AG09309 (cell line): ENCODE data around the gene ACVRL1.

ENCODE experiments used
- DNase-seq: peaks from one replicate; pipeline ENCODE4 v3.0.0-alpha.2; 2010; ENCODE audit warnings: low read depth
- H3K4me3 ChIP-seq: 2 replicates; pipeline ENCODE4 v1.5.1; 2011; ENCODE audit warnings: mild to moderate bottlenecking, low read depth, low read length, moderate library complexity; ENCODE audit not compliant: control insufficient read depth
- TF ChIP-seq, protein P1 (sequence below): IDR thresholded peaks from 2 replicates; pipeline ENCODE4 v1.5.1; 2011; ENCODE audit warnings: mild to moderate bottlenecking, low read depth, low read length, inconsistent platforms; ENCODE audit not compliant: insufficient read depth, control insufficient read depth; ENCODE audit errors: missing control alignments

ACVRL1 gene

GRCh38 chr12:51942056-51942455, 34.8 kb downstream of the ACVRL1 start:
- H3K4me3 ChIP-seq, result no peak overlapping the region
- TF ChIP-seq, protein P1, sequence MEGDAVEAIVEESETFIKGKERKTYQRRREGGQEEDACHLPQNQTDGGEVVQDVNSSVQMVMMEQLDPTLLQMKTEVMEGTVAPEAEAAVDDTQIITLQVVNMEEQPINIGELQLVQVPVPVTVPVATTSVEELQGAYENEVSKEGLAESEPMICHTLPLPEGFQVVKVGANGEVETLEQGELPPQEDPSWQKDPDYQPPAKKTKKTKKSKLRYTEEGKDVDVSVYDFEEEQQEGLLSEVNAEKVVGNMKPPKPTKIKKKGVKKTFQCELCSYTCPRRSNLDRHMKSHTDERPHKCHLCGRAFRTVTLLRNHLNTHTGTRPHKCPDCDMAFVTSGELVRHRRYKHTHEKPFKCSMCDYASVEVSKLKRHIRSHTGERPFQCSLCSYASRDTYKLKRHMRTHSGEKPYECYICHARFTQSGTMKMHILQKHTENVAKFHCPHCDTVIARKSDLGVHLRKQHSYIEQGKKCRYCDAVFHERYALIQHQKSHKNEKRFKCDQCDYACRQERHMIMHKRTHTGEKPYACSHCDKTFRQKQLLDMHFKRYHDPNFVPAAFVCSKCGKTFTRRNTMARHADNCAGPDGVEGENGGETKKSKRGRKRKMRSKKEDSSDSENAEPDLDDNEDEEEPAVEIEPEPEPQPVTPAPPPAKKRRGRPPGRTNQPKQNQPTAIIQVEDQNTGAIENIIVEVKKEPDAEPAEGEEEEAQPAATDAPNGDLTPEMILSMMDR, result no peak
- DNase-seq, result no peak

DNA sequence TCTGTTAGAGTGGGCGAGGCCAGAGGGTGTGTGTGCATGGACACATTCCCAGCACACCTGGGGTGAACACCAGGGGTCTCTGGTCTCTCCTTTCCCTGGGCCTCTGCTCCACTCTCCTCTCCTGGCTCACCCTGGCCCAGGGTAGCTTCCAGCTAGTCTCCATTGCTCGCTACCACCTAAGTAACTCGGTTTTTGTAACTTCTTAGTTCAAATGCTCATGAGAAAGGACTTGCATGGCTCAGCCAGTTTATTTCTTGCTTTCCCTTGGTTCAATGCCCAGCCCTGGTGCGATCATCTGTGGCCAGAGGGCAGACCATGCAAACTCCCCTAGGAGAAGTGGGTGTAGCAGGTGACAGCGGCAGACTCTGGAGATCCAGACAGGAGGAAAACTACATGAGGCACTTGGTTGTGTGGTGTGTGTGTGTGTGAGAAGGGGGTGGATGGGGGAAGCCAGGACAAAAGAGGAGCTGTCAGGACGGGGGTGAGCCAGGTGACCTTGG, 35.2 kb downstream of the ACVRL1 start:
- TF ChIP-seq, protein P1, result no peak
- DNase-seq, result no peak
- no peak overlapping the region for H3K4me3 ChIP-seq

GRCh38 chr12:51943346-51943745, 36.0 kb downstream of the ACVRL1 start:
- DNase-seq, result no peak
- TF ChIP-seq, protein P1, result no peak
- H3K4me3 ChIP-seq, result no peak overlapping the region

- no peak overlapping the region for H3K4me3 ChIP-seq
- DNase-seq, result no peak
- TF ChIP-seq, protein P1, result no peak
These were observed 37.4 kb downstream of the ACVRL1 start for GRCh38 chr12:51944608-51945233.

GRCh38 chr12:51947246-51947996, 40.1 kb downstream of the ACVRL1 start:
- TF ChIP-seq, protein P1, result no peak
- no peak overlapping the region for H3K4me3 ChIP-seq
- no peak for DNase-seq

DNA sequence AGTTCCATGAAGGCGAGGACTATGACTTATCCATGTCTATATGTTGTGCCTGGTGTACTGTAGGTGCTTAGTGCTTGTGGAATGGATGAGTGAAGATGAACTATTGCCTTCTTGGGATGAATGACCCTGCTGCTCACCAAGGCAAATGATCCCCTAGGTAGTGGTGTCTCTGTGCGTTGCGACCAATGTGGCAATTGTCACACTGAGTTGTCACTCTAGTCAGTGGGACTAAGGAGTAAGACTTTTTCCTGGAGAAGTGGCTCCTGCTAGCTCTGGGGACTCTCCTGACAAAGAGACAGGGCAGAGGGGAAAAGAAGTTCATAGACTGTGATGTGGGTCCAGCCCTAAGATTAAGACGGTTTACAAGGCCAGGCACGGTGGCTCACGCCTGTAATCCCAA, 40.8 kb downstream of the ACVRL1 start:
- H3K4me3 ChIP-seq, result no peak overlapping the region
- no peak for DNase-seq
- TF ChIP-seq, protein P1, result no peak
